MV-4-11 (cell line): ENCODE data around the gene PRKCE.
A peak's percentile ranks its signal among the peaks of the same experiment; 100 is the strongest.

Source experiments
- DNase-seq: peaks from one replicate; lab custom pipeline; 2025; lab: John Stamatoyannopoulos, UW

Gene PRKCE

DNA sequence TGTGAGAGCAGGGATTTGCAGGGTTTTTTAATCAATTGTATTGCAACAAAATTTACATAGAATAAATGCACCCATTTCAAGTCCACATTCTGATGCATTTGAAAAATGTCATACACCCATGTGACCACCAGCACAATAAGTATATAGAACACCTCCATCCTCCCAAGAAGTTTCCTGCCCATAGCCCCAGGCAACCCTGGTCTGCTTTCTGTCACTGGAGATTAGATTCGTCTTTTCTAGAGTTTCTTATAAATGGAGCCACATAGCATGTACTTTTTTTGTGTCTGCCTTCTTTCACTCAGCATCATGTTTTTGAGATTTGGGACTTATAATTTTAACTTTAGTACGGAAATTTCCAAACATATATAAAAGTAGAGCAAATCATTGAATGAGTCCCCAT is 518.6 kb downstream of the PRKCE start:
- DNase-seq, result no peak

DNA sequence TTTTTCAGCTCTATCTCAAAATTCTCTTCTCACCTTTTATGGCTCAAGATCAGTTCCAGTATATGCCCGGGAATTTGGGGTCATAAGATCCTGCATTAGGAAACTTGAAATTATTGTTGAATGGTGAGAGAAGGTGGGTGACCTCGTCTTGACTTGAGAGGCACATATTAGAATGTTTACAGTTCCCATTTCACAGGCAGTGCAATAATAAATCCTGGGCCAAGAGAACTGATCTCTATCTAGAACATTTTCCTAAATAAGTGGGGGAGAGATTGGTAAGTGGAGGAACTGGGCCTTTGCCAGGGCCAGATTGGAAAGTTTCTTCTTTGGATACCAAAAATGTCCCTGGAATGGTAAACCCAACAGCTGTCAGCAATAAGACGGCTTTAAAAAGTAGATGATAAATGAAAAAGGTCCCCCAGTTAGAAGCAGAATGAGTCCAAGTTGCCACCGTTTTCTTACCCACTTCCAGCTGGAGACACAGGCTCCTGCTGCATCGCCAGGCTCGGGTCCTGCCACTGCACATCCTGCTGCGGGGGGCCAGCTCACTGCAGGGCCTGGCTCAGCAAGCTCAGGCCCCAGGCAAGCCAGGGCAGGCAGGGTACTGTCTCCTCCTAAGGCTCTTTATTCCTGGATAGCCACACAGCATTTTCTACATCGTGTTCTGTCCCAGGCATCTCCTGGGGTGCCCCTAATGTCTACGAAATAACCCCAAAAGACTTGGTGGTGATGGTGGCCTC is 519.3 kb downstream of the PRKCE start:
- DNase-seq, result no peak

- DNase-seq, result no peak
Measured at GRCh38 chr2:46171411-46171953, 520.0 kb downstream of the PRKCE start.

GRCh38 chr2:46171996-46172546 is 520.6 kb downstream of the PRKCE start:
- DNase-seq, result no peak

DNA sequence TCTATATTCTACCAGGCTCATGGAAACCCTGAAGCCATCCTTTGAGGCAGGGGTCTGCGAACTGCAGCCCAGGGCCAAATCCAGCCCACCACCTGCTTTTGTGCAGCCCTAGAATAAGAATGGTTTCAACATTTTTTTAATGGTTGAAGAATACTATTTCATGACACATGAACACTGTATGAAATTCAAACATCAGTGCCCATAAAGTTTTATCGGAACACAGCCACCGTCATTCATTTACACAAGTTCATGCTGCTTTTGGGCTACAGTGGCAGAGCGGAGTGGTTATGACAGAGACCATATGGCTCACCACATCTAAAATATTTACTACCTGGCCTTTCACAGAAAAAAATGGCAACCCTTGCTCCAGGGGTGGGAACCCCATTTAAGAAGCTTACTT is 521.6 kb downstream of the PRKCE start:
- DNase-seq, result no peak

DNA sequence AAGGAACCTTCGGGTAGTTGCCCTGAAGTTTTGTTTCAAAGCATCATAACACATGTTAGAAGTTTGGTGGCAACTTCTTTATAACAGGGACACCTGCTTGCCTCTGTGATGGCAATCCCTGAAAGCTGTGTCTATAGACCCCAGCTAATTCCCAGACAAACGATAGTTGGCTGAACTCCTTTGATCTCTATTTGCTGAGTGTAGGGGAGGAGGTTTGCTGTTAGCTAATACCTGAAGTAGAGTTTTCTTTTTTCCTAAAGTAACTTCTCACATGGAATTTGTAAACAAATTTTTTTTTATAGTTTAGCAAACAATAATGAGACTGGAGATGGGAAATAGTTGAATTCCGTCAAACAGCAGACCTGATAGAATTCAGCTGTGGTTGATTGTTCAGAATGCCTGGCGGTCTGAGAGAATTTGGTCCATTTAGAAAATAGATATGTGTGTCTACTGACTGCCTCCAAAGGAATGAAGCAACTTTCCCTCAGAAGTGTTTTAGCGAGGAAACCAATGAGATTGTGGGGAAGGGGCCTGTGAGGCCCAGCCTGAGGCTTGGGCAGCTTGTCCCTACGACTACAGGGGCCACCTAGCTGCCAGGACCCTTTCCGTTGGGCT is 522.3 kb downstream of the PRKCE start:
- DNase-seq, result no peak

DNA sequence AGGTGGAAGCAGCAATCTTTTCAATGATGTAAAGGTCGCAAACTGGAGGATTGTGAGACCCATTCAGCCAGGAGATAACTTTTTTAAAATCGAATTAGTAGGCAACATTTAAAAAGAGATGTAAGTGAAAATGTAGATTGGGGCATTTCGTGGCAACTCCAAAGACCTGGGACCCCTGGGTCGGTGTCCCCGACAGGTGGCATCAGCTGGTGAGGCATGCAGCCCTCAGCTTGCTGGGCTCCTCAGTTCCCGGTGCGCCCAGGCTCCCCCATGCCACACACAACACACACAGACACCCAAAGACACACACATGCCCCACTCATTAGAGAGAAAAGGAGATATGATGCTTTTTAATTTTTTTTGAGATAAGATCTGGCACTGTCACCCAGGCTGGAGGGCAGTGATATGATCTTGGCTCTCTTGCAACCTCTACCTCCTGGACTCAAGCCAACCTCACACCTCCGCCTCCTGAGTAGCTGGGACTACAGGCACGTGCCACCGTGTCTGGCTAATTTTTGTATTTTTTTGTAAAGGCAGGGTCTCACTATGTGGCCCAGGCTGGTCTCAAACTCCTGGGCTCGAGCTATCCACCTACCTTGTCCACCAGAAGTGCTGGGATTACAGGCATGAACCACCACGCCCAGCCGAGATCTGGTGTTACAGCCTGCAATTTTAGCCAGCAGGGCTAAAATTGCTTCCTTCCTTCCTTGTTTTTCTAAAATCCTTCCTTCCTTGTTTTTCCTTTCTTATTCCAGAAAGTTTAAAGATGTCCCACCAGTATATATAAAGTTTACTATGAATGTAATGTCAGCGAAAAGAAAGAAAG is 523.1 kb downstream of the PRKCE start:
- DNase-seq, result no peak

- DNase-seq, result no peak
Measured at GRCh38 chr2:46175419-46175818, 523.9 kb downstream of the PRKCE start.

GRCh38 chr2:46177461-46178089 is 526.1 kb downstream of the PRKCE start:
- no peak for DNase-seq

- DNase-seq, result peak; percentile 70
Measured at GRCh38 chr2:46179037-46179621, 527.7 kb downstream of the PRKCE start.

GRCh38 chr2:46180189-46180588 is 528.7 kb downstream of the PRKCE start:
- DNase-seq, result no peak

DNA sequence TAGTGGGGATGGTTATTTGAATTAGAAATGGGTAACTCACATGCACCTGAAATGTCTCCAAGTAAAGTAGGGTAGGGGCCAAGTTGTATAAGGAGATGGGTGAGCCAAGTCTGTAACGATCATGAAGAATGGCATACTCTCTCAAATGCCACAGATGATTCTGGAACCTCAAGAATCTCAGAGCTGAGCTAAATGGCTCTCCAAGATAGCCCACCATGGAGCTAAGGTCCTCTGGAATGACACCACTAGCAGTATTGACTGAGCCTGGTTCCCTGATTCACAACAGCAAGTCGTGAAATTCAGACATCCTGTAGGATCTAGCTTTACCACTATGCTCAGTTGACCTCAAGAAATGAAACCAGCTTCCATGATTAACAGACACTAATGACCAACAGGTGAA is 529.8 kb downstream of the PRKCE start:
- no peak for DNase-seq

DNA sequence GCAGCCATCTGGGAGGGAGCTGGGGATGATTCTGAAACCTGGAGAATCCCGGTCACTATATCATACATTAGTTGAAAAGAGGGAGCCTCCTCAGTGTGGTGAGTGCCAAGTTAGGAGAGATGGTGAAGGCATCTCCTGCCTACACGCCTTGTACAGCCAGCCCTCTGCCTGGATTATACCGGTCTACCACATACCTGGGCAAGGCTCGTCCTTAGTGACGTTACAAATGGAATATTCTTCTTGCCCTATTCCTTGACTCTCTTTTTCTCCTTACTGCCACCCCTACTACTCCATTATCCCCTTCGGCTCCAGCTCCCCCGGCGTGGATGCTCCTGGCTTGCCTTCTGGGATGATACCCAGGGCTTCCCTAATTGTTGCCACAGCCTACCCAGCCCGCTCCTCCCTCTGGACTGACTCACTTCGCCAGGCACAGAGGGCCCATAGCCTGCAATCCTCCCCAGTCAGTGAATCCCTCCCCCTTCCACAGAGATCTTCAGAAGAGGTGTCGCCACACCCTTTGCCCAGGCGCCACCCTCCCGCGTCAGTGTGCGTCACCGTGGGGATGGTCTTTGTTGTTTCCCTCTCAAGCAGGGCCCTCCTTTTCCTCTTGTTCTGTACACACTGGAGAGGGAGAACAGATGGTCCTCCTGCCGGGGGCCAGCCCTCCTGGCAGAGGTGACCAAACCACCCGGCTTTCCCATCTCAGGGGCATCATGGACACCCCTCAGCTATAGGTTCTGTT is 530.5 kb downstream of the PRKCE start:
- DNase-seq, result no peak

GRCh38 chr2:46183426-46183825 is 532.0 kb downstream of the PRKCE start:
- DNase-seq, result no peak

- no peak for DNase-seq
Measured at GRCh38 chr2:46184794-46185583, 533.5 kb downstream of the PRKCE start.

- peak; percentile 97 for DNase-seq
Measured at GRCh38 chr2:46187112-46187618, 535.7 kb downstream of the PRKCE start.

GRCh38 chr2:46188041-46188716 is 536.7 kb downstream of the PRKCE start:
- peak; percentile 60 for DNase-seq

DNA sequence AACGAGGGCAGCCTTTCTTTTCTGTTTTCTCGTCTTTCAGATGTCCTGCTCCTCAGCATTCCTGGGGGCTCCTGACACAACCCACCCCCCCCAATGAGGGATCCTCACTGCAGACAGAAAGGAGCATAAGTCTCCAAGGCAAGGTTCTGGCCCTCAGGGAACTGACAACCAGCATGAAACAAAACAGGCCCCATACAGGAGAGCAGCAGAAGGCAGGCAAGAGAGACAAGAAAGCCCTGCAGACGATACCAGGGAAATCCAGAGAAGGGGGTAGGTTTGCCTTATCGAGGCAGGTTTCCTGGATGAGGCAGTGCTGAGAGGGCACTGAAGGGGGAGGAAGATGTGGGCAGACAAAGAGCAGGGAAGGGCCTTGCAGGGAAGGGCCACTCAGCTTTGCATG is 541.9 kb downstream of the PRKCE start:
- no peak for DNase-seq

GRCh38 chr2:46193855-46194254 is 542.4 kb downstream of the PRKCE start:
- no peak for DNase-seq
